HG03521 (cell line): ENCODE results near the gene GALNT12.

Experiments
- ATAC-seq: cut with Tn5 transposase; IDR thresholded peaks from one replicate; pipeline ENCODE4 v1.9.1; 2021; ENCODE audit warnings: mild to moderate bottlenecking, moderate library complexity; ENCODE audit not compliant: unreplicated experiment

Gene GALNT12

DNA sequence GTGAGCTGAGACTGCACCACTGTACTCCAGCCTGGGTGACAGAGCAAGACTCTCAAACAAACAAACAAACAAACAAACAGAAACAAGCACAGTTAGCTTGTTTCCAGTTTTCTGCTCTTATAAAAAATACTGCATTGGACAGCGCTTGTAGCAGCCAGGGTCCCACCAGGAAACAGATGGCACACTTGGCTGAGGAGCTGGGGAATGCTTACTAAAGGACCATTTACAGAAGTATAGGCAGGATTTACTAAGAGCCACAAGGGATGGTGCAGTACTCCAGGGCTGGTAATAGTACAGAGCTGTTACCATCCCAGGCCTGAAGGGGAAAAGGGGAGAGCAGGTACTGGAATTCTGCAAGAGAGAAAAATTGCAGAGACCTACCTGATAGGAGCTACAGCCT lies 5.9 kb upstream of the GALNT12 start:
- no peak for ATAC-seq

DNA sequence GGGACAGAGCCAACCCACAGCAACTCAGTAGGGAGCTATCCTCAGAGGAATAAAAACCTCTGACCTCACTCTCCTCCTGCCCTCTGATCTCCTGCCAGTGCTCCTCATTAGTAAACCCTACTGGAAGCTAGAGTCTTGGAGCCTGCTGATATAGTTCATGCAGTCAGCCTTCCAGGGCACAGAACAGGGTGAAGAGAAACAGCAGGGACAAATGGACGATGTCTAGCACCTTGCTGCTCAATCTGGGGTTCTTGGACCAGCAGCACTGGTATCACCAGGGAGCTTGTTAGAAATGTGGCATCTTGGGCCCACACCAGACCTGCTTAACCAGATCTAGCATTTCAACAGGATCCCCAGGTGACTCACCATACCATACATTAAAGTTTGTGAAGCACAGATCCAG lies 5.5 kb upstream of the GALNT12 start:
- ATAC-seq = no peak

DNA sequence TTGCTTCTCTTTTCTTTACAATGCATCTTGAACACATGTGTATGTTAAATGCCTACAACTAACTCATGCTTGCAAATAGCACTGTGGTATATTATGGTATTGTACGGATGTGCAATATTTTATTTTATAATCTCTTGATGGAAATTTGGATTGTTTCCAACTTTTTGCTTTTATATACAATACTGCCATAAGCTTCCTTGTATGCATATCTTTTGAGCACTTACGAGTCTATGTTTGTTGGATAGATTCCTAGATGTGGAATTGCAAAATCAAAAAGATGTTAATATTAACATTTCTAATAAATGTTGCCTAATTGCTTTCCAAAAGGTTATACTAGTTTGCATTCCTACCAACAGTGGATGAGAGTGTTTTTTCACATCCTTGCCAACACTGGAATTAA lies 3.4 kb upstream of the GALNT12 start:
- ATAC-seq = no peak

DNA sequence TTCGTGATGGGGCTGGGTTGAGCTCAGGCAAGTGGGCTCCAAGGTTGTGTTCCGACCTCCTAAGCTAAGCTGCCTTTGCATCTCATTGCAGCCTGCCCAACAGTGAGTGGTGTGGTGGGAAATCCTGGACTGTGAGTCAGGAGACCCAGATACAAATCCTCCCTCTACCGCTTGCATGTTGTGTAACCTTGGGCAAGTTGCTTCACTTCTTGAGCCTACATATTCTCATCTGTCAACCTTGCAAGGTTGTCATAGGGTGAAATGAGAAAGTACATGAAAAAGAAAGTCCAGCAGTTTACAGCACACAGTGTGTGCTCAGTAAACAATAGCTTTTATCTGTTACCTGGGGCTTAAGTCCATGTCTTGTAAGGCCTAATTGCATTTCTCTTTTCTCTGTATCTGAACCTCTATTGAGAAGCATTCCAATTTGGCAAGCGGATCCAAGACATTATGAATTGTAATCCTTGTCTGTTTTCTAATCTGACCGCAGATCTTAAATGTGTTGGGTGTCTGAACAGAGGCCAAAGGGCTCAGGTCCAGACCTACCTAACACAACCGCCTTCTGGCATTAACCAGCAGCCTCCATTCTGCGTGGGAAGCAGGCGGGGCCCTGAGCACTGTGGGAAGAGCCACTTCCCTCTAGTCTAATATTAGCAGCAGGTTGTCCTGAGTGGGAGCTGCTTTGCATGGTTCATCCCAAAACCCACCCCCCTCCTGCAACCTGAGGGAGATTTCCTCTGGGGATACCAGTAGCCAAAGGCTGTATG lies 1.8 kb upstream of the GALNT12 start:
- no peak for ATAC-seq

DNA sequence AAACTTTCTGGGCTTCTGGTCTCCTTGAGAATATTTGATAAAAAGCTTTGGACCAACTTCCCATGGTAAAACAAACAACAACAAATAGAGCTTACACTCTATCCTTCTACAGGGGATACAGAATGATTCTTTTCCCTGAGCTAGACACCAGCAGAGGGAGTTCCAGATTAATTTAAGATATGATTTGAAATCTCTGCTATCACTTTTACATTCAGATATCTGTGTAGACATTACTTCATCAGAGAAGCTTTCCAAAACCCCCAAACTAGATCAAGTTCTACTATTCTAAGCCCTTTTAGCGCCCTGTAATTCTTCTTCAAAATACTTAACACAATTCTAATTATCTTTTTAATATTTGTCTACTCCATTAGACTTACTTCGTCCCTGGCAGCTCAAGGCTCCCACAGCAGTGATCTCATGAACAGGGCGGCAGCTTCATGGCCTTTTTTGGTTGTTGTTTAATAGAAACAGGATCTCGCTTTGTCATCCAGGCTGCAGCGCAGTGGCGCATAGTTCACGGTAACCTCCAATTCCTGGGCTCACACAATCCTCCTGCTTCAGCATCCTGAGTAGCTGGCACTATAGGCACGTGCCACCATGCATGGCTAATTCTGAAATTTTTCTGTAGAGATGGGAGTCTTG lies 955 bp upstream of the GALNT12 start:
- ATAC-seq = no peak

DNA sequence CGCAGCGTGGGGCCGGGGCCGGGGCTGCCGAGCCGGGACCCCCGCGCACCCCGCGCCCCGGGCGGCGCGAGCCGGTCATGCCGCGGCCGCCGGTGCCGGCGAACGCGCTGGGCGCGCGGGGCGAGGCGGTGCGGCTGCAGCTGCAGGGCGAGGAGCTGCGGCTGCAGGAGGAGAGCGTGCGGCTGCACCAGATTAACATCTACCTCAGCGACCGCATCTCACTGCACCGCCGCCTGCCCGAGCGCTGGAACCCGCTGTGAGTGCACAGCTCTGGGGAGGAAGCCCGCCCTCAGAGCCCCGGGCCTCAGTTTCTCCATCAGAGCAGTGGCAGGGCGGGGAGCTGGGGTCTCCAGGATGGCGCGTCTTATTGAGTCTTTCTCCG lies 335 bp downstream of the GALNT12 start:
- no peak for ATAC-seq

DNA sequence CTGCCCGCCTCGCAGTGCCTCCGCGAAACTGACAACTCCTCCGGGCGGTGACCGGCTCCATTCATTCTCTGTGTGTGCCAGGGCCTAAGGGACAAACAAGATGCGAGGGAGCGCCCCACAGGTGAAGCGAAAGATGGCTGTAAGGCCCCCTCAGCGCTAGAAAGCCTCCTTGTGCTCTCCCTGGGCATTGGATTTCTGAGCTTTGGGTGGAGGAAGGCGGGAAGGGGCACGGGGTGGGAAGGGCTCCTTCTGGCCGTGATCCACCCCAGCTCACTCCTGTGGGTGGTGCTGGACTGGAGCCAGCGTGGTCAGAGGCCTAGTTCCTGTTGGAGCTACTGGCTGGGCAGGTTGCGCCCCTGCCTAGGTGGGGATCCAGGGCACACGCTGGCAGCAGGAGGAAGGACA lies 943 bp downstream of the GALNT12 start:
- ATAC-seq = no peak

DNA sequence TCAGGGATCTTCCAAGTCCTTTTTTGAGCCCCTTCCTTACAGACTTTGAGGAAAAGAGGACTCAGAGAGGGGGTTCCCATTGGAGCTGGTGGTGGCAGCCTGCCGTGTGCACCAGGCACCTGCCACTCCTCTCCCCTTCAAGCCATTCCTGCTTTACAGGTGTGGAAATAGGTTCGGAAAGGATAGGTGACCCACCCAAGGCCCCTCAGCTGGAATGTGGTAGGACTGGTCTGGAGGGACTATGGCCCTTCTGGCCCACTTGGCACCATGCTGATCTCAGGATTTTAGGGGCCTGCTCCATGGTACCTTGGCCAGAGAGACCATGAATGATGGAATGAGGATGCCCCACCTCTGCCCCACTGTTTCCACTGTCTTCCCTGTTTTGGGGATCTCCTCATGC lies 1.4 kb downstream of the GALNT12 start:
- no peak for ATAC-seq

DNA sequence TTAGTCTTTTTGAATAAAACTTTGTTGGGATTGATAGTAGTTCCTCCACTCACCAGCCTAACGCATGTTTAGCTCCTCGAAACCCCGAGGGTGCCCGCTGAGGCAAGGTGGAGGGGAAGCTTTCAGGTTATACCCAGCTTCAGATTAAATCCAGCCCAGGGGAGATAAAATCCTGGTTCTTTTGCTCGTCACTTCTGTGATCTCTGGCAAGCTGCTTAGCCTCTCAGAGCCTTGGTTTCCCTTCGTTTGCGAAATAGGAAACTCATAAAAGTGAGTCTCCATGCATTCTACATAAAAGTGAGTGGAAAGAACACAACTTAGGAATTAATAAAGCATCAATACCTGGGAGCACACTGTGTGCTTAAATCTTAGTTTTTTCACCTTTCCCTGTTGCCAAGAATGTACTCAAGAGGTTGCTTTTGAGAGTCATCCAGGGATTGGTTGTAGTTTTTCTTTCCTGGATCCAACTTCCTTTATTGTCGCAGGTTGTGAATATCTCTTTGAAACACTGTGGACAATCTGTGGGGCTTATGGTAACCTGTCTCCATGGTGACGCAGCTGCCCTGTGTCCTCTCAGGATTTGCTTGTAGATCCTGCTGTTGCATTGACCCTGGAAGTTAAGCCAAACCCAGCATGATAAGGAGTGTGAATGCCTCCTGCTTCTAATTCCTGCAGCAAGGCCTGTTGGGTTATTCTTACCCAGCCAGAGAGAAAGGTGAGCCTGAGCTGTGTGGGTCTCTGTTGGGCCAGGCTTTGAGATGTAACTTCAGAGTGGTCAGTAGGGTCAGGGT lies 2.0 kb downstream of the GALNT12 start:
- no peak for ATAC-seq

DNA sequence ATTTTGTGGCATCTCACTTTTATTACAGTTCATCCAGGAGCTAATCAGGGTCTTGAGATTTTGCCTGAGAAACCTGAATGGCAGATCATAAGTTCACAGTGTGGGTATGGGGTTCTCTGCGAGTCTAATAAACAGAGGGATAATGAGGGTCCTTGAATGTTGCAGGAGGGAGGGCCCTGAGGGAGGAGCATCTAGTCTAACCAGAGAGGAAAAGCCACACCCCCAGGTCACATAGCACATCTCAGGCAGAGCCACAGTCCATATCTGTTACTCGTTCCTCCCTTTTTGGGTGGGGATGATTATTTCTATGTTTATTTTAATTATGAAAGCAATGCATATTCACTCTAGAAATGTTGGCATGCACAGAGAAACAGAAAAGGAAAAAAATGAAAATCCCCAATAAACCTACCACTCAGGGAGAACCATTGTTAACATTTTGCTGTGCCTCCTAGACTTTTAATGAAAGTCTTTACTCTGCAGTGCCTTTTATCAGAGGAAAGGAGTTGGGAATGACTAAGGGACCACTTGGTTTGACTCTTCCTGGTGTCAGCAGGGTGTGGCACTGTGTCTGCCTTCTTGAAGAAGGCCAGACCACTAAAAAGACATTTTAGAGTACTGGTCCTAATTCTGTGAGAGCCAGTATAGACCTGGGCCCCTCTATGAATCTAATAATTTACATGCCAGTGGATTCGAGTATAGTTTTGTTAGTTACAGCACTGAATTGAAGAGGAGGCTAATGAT lies 2.8 kb downstream of the GALNT12 start:
- ATAC-seq = no peak

DNA sequence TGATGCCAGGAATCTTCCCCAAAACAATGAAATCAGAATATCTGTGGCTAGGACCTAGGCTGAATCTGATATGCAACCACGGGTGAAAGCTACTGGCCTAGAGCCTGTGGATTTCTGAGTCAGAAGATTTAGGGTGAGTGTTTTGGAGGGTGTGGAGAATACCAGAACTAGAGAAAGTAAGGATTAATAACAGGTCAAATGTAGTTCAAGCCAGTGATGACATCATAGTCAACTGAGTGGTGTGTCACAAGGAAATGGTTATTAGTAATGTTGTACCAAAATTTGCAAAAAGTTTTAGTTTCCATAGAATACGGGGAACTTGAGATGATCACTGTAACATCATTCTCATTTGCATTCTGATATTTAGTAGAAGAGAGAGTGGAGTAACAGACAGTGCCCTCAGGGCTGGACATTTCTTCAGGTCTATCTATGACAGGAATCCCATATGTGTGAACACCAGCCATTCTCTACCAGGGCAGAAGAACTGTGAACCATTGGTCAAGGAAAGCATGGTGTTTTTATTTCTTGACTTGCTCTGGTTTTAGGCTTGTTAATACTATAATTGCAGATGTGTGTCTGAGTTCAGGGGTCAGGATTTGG lies 3.7 kb downstream of the GALNT12 start:
- ATAC-seq = no peak

DNA sequence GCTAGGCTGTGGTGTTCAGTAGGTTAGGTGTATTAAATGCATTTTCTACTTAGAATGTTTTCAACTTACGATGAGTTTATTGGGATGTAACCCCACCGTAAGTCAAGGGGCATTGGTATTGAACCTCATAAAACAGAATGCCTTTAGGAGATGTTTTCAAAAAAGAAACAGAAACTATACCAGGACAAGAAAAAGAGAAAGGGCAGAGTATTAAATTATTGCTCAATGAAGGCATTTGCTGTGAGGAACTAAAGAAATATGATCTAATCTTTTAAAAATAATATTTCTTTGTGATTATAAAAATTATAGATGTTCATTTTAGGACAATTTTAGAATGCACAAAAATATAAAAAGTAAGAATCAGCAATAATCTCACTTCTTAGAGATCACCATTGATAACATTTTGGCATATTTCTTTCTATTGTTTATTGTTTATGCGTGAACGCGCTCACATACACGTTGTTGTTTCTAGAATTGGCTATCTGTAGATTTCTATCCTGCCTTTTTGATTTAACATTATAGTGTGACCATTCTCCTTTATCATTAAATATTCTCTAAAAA lies 8.0 kb downstream of the GALNT12 start:
- no peak for ATAC-seq

DNA sequence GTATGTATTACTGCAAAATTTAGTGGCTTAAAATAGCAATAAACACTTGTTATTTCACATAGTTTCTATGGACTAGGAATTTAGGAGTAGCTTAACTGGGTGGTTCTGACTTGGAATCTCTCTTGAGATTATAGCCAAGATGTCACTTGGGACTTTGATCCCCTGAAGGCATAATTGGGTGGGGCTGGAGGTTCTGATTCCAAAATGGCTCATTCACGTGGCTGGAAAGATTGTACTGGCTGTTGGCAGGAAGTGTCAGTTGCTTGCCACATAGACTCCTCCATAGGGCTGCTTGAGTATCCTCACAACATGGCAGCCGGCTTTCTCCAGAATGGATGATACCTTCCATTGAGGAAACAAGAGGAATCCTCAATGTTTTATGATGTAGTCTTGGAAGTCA lies 11.3 kb downstream of the GALNT12 start:
- no peak for ATAC-seq

DNA sequence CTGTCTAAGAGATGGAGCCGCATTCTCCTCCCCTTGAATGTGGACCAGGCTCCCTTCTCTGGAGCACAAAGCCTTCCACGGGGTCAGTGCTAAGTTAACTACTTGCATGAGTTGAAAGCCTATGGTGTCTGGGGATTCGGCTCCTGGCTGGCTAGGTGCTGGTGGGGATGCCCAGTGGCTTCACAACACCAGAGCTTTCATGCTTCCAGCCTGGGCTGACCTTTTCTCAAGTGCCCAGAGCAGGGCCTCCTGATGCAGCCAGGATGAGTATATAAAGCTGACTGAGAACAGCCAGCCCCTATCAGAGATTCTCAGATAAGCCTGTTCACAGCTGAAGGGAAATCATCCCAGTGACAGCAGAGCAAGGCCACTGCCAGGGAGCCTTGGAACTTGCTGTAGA lies 11.8 kb downstream of the GALNT12 start:
- ATAC-seq = no peak

DNA sequence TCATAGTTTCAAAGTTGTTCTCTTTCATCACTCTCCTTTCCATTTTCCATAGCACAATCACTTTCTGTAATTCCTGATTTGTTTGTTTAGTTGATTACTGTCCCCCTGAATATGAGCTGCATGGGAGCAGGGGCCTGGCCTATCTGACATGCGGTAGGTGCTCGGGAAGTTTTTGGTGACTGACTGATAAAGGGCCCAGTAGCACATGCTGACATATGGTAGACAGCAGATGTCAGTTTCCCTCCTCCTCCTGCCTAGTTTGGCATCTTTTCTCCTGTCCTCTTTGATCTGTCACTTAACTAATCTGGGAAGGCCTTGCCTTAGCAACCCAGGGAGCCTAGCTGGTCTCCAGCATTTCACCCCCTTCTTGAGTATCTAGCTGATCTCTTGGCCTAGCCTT lies 14.4 kb downstream of the GALNT12 start:
- ATAC-seq = no peak

DNA sequence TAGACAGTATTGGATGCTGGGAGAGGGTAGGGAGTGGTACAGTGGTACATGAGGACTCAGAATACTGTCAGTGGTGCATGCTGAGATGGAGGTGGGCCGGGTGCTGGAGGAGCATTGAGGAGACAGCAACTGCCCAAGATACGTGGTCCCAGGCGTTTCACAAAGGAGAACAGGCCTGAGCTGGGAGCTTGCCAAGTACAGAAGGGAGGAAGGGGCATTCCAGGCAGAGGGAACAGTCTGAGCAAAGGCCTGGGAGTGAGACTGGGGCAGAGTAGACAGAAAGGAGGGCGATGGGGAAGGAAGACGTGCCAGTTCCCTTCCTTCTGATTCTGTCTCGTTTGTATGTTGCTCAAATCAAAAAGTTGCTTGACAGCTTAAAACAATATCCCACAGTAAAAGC lies 15.2 kb downstream of the GALNT12 start:
- ATAC-seq = no peak

DNA sequence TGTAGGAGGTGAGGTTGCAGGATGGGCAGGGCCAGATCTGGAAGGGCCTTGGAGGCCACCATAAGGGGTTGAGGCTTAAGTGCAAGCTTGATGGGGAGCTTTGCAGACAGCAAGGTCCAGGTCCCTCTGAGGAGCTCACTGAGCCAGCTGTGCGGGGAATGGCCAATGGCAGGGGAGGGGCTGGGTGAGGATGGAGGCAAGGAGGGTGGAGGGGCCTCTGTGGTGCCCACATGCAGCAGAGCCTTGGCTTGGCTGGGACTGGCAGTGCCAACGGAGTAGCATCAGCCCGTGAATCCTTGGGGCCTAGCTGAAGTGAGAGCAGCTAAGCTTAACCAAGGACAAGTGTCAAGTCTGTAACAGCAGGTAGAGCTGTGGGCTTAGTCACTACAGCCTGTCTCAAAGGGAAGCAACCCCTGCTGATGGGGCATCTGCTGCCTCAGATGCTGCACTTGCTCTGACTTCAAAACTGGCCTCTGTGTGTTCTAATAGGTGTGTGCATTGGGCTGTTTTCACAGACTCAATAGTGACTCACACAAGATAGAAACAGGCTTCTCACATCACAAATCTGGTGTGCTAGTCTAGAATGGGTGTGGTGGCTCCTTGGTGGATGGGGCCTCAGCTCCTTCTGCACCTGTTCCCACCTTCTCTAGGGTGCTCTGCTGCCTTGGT lies 16.3 kb downstream of the GALNT12 start:
- ATAC-seq = no peak

DNA sequence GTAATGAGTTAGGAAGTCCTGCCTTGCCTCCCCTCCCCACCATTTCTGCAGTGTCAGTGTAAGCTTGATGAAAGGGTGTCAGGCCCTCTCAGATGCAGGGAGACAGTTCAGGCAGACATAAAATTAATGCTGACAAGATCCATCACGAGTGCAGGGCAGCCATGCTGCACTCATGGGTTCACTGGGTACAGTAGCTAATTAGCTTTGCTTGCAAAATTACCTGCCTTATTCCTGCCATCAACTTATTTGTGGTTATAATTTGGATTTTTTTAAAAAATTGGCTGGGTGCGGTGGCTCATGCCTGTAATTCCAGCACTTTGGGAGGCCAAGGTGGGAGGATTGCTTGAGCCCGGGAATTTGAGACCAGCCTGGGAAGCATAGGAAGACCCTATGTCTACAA lies 17.9 kb downstream of the GALNT12 start:
- ATAC-seq = no peak

DNA sequence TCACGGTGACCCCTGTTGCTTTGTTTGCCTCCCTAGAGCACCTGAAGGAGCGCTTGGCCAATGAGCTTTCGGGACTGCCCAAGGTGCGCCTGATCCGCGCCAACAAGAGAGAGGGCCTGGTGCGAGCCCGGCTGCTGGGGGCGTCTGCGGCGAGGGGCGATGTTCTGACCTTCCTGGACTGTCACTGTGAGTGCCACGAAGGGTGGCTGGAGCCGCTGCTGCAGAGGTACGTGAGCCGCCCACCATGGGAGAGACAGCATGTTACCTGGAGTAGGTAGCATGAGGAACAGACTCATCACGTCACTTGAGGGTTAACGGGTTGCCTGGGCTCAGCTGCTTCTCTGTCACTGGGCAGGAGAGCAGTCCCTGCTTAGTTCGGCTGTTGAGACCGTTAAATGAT lies 19.2 kb downstream of the GALNT12 start:
- no peak for ATAC-seq

DNA sequence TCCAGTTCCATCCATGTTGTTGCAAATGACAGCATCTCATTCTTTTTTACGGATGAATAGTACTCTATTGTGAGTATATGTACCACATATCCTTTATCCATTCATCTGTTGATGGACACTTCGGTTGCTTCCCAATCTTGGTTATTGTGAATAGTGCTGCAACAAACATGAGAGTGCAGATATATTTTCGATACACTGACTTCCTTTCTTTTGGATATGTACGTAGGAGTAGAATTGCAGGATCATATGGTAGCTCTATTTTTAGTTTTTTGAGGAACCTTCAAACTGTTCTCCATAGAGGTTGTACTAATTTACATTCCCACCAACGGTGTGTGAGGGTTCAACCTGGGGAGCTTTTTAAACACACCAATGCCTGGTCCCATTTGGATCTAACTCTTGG lies 22.3 kb downstream of the GALNT12 start:
- ATAC-seq = no peak
